GM12801 (cell line): ENCODE measurements around the gene CD247.

Experiments
- TF ChIP-seq, protein P1 (sequence below): IDR thresholded peaks from one replicate; pipeline ENCODE4 v1.5.1; 2011; ENCODE audit warnings: control low read depth; ENCODE audit not compliant: insufficient read length; ENCODE audit errors: extremely low read depth

CD247 gene

DNA sequence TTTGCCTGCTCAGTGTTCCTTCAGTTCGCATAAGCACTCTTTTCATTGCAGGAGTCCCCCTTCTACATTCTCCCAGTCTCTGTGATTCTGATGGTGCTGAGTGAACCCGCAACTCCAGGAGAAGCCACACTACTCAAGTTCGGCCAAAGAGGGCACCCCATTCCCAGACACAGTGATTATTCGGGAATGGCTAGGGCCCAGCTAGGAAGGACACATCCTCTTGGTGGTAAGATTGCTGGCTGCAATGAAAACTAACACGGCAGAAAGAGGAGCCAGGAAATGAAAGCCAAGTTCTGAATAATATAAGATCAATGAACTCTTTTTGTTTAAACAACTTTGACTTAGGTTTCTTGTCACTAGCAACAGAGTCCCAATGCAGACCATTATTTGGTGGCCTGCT, 20.3 kb upstream of the CD247 start:
- TF ChIP-seq, protein P1, sequence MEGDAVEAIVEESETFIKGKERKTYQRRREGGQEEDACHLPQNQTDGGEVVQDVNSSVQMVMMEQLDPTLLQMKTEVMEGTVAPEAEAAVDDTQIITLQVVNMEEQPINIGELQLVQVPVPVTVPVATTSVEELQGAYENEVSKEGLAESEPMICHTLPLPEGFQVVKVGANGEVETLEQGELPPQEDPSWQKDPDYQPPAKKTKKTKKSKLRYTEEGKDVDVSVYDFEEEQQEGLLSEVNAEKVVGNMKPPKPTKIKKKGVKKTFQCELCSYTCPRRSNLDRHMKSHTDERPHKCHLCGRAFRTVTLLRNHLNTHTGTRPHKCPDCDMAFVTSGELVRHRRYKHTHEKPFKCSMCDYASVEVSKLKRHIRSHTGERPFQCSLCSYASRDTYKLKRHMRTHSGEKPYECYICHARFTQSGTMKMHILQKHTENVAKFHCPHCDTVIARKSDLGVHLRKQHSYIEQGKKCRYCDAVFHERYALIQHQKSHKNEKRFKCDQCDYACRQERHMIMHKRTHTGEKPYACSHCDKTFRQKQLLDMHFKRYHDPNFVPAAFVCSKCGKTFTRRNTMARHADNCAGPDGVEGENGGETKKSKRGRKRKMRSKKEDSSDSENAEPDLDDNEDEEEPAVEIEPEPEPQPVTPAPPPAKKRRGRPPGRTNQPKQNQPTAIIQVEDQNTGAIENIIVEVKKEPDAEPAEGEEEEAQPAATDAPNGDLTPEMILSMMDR = no peak

DNA sequence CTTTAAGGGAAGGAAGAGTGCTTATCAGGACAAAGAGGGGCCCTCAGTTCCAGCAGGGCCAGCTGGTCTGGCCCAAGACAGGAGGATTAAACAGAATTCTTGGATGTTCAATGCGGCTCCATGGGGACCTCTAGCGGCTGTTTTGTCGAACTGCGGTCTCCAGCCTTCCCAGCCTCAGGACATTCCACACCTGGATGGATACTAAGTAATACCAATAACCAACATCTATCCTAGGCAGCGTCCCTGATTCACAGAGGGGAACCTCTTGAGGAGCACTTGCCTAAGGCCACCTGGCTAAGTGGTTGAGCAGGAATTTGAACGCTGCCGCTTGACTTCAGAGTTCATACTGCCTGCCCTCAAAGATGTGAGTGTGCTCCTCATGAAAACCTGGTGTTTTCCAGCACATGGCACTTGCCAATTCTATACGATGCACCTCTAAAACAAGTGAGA, 15.5 kb upstream of the CD247 start:
- TF ChIP-seq, protein P1 = no peak

DNA sequence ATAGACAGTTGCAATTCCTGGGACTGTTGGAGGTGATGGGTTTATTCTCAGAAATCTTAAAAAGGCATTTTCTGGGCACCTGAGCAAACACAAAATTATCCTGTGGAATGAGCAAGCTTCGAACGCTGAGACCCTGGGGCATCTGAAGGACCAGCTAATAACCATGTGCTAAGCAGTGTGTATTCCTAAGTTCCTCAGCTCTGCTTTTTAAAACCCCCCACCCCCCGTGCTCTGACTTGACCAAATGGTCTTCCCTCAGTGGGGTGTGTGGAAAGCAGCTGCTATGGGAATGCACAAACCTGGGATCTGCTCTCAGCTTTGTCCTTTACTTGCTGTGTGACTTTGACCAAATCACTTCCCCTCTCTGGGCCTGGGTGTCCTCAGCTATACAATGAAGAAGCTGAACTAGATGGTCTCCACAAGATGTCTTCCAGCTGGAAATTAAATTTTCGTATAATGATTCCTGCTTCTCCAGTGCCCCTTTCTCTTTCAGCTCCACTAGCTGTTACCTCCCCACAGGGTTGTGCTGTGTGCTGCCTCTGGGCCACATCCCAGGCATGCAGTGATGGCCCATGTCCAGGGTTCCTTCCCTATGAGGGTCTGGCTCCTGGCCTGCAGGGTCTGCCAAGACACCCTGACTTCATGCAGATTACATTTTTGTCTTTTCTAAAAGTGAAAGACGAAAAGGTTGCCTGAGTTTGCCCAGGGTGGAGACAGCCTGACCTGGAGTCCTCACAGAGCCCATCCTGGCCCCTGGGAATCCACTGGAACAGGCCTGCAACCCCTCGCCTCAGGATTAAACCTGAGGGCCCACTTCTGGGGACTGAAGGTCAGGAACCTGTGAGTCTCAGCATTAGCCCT, 14.9 kb upstream of the CD247 start:
- TF ChIP-seq, protein P1 = no peak

DNA sequence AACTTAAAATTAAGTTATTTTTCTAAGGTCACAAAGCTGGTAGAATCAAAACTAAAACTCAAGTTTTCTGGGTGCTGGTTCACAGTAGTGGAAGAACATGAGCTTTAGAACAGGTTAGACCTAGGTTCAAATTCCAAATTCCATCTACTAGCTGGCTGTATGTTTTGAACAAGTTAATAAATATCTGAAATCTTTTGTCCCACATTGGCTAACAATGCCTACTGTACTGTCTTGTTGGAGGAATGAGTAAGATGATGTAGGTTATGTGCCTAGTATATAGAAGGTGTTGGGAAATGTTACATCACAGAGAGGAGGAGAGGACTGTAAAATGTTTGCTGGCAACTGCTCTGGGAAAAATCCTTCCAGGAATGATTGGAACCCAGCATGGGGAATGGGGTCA, 14.0 kb upstream of the CD247 start:
- TF ChIP-seq, protein P1 = no peak

DNA sequence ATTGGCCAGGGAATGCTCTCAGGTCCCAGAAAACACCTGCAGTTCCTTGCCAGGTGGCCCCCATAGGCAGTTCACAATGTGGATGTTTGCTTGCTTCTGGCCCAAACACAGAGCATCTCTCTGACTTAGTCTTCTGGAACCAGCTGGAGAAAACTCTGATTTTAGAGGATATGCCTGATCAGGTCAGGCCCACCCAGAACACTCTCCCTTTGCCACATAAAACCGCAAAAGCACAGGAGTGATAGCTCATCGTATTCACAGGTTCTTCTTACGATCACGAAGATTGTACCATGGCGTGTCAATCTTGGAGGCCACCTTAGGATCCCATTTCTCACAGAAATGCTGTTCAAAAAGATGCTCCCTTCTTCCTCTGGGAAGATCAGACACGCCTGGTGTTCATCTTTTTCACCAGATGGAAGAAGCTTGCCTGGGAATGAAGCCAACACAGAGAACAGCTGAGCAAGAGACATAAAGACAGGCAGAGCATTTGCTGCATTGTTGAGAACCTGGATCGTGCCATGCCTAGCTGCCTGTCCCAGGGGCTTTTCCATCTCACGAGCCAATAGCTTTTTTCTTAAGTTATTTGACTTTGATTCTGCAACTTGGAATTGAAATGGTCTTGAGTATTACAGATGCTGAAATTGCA, 11.6 kb upstream of the CD247 start:
- TF ChIP-seq, protein P1 = no peak

DNA sequence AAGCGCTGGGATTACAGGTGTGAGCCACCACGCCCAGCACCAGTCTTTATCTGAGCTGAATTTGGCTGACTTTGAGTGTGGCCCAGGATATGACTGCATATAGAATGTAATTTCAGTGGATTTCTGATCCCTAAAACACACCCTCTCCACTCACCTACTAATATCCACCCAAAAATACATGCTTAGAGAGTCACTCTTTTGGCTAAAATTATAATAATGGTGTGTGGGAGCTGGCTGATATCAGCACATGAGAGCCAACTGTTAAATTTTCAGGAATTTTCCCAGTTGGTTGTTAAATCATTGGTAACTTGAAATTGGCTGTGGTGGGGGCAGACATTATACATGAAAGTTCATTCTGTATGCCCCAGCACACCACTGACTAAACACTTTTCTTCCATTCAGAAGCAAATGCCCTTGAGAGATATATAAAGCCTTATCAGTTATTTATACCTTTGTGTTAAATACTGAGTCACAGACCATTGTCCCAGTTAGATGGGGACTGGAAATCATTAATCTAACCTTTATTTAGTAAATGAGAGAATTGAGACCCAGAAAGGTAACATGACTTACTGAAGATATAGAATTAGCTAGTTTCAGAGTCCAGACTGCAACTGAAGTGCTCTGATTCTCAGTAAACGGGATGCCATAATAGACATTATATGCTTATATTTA, 9.9 kb upstream of the CD247 start:
- TF ChIP-seq, protein P1 = no peak

DNA sequence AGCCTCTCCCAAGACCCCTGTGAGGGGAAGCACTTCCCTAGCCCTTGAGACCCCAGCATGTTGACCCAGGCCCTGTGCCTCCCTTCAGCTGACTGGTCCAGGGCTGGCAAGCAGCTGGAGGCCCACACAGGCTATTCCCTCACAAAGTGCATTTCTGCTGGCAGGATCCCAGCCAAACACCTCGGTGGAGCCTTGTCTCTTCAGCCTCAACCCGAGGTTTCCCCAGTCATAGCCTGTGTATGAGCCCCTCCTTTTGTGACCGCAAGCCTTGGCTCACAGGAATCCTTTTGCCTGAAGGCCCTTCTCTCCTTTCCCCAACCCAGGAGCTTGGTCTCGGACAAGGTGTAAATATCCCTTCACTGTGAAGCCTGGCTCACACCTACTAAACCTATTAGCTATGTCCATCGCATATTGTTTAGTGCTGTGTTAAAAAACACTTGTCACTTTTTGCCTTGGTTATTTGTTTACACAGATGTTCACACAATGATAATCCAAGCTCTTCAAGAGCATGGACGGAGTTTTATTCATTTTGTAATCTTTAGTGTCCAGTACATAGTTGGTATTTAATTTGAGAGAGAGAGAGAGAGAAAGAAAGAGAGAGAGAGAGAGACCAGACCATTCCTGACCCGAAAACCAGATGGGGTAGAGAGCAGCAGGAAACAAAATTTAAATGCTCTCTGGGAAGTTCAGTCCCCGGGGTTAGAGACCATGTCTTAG, 8.5 kb upstream of the CD247 start:
- TF ChIP-seq, protein P1 = no peak
